GM04503 (cell line): ENCODE results near the gene ITPK1.

ENCODE experiments used
- DNase-seq: peaks from one replicate; pipeline ENCODE4 v3.0.0-alpha.2; 2012; ENCODE audit warnings: low read depth

Gene ITPK1

DNA sequence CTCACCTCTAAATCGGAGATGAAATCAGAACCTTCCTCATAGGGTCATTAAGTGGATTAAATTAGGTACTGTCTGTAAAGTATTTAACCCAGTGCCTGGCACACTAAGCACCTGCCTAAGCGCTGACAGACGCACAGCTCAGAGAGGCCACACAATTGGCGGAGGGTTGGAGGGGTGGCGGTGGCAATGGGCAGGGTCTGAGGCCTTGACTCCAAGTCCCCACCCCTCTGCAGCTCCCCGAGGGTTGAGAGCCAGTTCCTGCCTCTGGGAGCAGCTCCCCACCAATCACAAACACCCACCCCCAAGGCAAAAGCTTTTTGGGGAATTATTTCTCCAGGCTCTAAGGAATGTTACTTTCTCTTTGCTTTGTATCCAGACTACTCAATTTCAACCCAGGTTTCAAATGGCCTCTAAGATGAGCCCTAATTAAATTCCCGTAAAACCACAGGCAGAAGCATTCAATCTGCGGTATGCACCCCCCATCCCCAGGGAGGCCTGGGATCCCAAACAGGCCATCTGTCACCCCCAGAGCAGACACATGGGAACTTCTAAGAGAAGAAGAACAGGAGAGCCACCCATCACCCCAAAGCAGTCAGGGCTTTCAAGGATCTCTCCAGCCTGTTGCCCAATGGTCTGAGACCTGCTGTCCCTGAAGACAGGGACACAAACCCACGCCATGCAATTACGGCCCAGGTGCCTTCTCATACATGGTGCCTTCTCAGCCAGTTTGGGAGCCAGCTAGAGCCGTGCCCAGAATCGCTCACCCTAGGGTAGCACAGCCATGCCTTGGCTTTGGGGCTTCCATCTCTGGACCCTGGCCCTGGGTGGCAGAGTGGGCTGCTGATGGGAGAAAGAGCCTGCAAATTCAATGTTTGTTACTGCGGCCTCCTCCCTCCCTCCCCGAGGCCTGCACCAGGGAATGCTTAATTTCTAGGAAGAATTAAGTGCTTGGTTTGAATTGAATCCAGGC, 126.7 kb downstream of the ITPK1 start:
- DNase-seq = no peak

DNA sequence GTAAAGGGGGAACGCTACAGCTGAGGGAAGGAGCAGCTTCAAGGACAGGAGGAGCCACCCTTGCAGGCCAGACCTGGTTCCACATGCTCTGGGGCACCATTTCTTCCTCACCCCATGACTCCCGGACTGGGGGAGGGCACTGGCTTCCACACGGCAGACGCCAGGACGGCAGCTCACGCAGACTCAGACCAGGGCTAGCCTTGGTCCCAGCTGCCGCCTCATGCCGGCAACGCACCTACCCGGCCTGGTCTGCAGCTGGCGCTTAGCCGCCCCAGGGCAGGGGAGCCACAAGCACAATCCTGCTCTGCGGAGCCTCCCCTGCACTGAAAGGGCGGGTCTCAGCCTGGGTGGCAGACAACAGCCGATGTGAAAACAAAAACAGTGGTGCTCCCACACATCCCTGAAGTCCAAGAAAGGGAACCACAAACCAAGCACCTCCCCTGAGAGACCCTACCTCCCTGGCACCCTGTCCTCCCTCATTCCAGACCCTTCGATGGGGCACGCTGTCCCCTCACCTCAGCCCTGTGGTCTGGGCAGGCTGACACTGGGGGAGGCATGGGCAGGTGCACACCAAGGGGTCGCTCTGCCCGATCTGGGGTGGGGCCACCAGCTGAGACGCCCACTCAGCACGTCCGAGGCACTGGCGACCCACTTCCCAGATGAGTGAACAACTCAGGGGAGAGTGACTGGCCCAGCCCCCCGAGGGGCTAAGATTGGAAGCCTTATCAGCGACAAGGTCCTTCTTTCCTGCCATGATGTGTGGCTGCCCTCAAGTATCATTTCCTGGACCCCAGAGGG, 127.8 kb downstream of the ITPK1 start:
- DNase-seq = no peak

DNA sequence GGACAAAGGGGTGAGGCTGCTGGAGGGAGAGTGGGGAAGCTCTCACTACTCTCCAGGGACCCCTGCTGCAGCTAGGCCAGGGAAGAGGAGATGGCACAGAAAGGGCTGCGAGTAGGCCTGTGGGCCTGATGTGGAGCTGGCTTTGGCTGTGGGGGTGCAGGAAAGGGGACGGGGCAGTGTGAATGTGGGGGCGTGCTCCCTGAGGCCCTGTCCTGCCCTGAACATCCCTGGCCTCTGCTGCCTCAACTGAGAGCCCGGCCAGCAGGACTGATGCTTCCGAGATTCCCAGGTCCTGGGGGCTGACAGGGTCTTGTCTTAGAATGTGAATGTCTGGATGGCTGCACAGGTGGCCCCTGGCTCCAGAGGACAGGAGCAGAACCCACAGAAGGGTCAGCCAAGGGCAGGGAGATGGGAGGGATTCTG, 128.6 kb downstream of the ITPK1 start:
- no peak for DNase-seq

DNA sequence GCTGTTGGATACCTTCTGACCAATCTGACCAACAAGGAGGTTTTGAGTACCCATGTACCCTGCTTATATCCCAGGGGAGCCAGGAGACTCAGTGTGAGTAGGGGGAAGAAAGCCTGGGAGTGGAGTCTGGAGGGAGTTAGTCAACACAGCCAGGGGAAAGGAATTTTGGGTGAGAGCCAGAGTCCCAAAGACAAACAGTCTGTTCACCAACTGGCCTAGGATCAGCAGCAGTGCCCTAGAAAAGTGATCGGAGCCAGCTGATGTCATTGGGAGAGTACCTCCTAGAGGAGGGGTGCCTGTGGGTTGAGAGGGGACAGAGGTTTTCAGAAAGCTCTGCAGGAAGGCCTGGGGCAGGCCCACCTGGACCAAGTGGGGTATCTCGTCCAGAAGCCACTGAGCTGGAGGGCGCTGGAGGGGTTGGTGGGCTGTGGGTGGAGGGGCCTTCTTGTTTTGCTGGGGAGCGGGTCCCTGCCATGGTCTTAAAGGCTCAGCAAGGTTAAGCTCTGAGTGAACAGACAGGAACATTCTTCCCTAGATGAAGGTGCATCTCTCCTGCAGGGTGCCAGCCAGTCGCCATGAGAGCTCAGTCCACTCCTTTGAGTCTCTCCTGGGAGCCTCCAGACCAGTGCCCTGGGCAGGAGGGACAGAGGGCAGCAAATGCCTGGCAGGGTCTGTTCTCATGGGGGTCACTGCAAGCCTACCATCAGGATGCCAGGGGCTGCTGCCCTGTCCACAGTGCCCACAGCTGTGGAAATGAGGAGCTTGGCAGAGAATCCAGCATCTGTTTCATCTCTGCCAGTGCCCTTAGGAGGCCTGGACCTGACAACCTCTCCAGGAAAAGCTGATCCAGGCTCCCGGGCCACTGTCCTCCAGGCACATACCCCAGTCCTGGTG, 129.2 kb downstream of the ITPK1 start:
- DNase-seq = peak; percentile 64

DNA sequence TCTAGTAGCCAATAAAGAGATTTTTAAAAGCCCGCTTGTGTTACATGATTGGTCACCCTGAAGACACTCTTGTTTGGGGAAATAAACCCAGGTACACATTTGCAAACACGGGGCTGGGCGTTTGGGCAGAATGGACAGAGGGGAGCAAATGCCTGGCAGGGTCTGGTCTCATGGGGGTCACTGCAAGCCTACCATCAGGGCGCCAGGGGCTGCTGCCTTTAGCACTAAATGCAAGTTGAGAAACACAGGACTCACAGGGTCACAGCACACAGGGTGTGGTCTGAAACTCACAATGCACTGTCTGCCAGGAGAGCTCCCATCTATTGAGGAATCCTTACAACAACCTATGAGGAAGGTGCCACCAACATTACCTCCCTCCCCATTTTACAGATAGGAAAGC, 130.2 kb downstream of the ITPK1 start:
- DNase-seq = no peak

DNA sequence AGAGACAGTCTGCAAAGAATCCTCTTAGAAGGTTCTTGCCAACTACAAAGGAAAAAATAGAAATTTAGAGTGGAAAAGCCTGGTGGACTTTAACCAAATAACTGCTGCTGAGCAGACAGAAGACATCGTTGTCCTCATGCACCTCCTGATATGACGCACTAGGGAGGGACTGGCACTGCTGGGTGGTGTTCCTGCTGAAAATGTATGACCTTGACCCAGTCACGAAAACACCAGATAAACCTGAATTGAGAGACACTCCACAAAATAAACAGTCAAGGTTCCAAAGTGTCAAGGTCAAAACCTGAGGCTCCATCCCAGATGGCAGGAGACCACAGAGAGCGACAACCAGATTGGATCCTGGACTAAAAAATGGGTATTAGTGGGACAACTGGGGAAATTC, 130.8 kb downstream of the ITPK1 start:
- no peak for DNase-seq

DNA sequence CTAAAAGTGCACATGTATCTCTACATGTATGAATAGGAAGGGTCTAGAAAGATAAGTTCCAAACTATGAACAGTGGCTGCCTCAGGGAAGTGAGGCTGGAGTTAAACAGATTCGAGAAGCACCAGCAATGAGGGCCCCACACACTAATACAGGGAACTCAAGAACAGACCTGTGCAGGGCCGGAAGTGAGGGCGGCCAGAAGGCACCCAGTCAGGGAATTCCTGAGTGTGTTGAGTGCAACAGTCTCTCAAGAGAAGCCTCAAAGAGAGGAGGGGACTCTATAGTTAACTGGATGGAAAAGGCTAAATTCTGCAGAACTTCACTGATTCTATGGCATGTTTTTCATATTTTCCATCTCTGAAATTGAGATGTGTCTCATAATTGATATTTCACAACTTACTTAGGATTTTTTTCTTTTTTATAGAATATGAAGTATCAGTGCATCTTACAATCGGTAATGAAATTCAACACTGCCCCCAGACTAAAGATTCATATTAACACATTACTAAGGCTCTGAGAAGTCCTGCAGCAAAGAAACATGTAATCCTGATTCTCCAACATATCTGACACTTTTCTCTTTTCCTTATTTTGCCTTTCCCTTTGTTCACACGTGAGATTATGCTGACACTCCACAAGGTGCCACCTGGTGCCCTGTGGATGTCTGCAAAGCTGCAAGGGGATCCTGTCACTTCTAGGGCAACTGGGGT, 131.5 kb downstream of the ITPK1 start:
- no peak for DNase-seq

DNA sequence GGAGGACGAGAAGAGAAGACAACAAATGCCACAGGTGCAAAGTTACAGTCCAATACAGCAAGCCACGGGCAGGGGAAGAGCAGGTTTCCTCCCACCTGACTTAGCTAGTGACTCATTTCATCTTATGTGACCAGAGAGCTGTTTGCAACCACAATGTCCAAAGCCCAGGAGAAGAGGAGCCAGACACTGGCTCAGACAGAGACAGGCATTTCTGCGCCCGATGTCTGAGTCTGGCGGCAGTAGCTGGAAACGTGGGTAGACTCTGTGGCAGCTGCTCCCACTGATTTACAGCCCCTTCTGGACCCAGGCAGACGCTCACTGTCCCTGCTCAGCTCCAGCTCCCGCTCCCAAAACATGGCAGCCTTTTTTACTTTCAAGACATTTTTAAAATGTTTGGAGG, 132.8 kb downstream of the ITPK1 start:
- no peak for DNase-seq

DNA sequence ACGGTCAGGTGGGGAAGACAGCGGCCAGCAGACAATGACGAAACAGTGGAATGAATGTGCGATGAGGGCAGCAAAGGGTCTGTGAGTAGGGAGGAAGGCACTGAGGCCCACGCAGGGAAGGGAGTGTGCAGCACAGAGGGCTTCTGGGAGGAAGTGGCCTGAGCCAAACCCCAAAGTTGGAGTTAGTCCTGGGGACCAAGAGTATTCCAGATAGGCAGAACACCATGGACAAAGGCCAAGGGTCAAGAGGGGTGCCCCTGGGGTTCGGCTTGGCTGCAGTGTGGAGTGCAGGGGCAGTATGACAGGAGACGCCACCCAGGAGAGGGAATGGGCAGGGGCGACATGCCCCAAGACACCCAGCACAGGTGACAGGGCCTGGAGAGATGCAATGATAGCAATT, 134.0 kb downstream of the ITPK1 start:
- DNase-seq = no peak

DNA sequence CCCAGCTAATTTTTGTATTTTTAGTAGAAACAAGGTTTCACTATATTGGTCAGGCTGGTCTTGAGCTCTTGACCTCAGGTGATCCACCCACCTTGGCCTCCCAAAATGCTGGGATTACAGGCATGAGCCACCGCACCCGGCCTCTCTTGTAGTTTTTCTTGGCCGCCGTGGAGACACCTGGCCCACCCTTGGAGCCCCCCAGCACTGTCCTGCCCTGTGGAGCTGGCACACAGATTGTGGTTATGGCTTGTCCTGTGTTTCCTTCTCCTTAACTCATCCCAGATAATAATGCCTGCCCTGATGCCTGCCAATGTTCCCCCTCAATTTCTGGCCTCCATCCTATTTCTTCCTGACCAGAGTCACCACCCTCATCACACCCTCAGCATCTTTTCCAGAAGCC, 134.9 kb downstream of the ITPK1 start:
- DNase-seq = no peak

DNA sequence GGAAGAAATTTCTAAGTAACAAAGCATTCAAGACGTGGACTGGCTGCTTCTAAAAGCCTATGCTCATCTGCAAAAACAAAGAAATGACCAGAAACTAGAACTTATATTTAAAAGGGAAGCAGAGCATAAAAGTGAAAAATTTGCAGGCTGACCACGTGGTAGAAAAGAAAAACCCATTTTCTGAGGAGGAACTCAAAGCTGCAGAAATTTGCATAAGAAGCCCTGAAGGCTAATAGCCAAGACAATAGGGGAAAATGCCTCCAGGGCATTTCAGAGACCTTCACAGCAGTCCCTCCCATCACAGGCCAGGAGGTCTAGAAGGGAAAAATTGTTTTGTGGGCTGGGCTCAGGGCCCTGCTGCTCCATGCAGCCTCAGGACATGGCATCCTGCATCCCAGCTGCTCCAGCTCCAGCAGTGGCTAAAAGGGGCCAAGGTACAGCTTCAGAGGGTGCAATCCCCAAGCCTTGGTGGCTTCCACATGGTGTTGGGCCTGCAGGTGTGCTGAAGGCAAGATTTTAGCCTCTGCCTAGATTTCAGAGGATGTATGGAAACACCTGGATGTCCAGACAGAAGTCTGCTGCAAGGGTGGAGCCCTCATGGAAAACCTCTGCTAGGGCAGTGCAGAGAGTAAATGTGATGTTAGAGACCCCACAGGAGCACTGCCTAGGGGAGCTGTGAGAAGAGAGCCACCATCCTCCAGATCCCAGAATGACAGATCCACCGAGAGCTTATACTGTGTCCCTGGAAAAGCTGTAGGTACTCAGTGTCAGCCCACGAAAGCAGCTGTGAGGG, 137.3 kb downstream of the ITPK1 start:
- no peak for DNase-seq

DNA sequence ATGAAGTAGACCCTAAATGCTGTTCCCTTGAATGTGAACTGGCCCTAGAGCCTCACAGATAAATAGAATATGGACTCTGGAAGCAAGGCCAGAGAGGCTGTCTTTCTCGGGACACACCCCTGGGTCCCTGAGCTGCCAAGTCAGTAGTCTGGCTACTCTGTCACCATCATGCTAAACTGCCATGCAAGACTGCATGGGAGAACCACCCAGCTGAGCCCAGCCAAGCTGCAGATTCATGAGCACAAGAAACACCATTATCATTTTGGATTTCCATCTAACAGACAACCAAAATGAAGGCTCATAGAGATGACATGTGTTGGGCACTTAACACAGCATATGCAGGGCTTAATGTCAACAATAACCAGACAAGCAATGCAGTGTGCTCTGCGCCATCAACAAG, 139.5 kb downstream of the ITPK1 start:
- DNase-seq = no peak

DNA sequence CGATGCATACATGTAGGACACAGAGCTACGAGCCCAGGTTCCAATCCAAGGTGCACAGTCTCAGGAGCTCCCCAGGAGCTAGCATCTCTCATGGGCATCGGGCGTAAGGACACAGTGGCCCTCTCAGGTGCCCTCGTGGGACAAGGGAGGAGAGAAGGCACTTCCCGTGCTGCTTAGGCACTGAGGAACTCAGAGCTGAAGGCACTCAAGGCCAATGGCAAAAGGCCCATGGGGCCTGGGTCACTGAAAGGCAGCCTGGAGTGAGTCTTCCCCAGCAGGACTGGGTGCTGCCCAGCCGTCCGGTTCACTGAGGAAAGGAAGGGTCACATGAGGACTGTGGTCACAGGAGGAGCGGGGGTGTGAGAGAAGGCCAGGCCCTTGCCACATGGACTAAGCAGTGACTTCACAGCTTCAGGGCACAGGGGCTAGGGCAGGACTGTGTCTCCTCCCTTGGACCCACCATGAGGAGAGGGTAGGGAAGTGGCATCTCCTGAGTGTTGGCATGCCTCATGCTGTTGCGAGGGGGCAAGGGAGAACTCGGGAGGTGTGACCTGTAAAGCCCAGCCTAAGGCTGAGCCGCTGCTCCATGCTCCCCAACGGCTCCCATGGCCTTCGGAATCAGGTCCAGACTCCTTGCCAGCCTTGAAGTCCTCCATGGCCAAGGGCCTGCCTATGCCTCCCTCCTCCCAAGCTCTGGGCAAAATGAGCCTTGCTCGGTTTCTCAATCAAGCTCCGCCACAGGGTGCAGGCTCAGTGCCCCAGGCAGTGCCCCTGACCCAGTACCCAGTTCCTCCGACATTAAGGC, 141.0 kb downstream of the ITPK1 start:
- DNase-seq = no peak

DNA sequence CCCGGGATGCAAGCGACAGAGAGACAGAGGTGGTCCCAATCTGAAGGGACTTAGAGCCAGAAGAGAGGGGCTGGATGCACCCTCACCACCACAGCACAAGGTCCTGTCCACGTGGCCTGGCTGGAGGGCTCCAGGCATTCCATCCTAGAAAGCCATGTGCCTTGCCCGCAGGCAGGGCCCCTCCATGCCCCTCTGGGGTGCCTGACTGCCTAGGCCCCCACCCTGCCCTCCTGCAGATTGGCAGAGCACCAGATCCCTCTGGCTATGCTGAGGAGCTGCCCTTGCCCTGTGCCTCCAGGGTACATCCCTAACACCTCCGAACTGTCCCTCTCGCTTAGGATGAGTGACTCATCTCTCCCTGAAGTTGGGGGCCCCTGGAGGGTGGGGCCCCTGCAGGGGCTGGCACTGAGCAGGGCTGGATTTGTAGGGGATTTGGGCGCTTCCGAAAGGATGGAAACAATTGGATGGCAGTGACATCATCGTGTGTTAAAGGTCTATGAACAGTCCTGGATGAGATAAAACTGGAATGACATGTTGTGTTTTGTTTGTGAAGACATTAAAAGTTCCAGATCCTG, 141.8 kb downstream of the ITPK1 start:
- no peak for DNase-seq

DNA sequence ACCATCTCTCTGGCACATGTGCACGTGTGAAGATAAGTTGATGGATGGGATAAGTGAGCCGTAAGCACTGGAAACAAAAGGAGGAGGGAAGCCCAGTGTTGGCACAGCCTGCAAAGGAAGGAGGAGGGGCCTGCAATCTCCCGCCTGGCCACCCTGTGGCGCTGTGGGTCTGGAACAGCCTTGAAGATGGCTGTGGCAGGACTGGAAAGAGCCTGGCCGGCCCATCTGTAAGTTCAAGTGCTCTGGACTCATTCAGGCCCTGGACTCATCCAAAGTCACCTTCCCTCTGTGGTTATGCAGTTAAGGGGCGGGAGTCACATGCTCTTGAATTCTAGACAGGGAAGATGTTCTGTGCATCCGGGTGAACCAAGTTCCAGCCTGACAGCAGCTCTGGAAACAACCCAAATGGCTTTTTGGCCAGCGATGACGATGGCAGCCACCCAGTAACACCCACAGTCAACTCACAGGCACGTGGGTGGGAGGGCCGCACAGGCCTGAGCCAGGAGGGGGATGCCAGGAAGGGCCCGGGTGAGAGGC, 142.4 kb downstream of the ITPK1 start:
- peak; percentile 86 for DNase-seq

DNA sequence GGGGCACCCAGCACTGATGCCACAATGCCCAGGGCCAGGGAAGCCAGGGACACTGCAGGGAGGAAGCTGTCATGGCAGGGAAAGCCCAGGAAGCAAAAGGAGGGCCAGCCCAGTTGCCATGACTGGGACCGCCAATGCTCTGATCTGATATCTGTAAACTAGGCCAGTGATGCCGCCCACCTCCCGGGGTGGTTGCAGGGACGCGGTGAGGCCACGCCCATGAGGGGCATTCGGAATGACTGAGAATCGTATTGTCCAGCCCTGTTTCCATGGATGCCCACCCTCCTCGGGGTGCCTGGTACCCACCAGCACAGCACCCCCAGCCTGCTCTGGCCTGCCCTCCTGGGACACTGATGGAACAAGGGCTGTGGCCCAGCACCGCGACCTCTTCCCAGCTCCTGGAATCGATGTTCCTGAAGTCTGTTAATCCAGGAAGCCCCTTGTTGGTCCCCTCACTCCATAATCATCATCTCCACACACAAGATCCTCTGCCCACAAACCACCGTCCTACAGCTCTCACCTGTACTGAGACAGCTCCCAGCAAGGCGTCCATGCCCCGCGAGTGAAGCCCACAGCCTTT, 144.0 kb downstream of the ITPK1 start:
- no peak for DNase-seq

DNA sequence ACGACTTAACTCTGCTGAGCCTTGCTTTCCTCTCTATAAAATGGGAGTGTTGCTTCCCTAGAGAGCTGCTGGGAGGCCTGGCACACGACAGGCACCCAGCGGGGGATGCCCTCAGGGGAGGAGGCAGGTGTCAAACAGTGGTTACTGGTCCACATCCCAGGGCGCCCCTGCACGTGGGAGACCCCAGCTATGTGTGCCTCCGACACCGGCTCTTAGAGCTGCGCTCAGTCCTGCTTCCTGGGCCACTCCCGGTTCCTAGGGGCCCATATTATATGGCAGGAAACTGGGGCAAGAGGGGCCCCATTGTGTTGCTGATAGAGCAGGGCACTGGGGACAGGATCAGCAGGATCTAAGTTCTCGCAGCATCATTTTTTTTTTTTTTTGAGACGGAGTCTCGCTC, 145.5 kb downstream of the ITPK1 start:
- no peak for DNase-seq

DNA sequence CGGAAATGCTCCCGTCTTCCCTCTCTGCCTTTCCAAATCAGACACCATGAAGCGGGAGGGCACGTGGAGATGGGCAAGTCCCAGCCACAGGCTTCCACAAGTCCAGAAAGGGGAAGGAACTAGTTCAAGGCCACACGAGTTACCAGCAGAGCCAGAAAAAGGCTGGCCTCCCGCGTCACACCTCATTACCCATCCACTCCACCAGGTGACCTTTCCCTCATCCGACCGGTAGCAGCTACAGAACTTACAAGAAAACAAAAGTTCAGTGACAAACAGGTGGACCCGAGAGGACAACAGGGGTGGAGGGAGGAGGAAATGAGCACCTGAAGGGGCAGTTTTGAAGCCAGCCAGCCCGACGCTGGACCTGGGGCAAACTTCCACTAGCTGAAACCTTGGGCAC, 145.9 kb downstream of the ITPK1 start:
- no peak for DNase-seq

DNA sequence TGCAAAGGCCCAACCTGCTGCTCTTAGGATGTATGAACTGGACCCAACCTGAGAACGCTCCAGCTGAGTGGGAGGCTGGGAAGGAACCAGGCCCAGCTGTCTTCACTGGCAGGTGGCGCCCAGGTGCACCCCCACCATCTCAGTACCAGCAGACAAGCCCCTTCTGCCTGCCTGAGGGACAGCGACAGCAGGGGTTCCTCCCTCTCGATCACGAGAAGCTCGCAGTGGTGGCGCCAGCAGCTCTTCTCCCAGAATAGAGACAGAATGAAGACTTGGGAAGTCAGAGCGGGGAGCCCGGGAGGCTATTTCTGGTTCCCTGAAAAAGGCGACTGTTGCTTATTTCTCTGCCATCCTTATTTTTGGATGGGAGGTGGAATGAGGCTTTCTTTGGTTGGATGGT, 146.3 kb downstream of the ITPK1 start:
- DNase-seq = no peak
